K562 (cell line): ENCODE measurements around the gene PRMT7.

Experiments
- BMI1 ChIP-seq: fragments of 150-350 bp; IDR thresholded peaks from 2 replicates; pipeline ENCODE4 v1.6.1; 2014; ENCODE audit warnings: low read length
- CREB1 ChIP-seq, 2 experiments: sonication (generic) in 1 of 2; formaldehyde crosslinking in 1 of 2; IDR thresholded peaks; 2 replicates each; pipeline versions ENCODE4 v1.6.1 to v1.8.0; 2012 to 2022; ENCODE audit warnings: inconsistent platforms in 1 of 2, mild to moderate bottlenecking in 1 of 2, missing genetic modification reagents in 1 of 2, moderate library complexity in 1 of 2
- FOXP1 ChIP-seq: sonication (generic); formaldehyde crosslinking; IDR thresholded peaks from 2 replicates; pipeline ENCODE4 v1.8.0; 2022; ENCODE audit warnings: mild to moderate bottlenecking, missing genetic modification reagents
- HNRNPK ChIP-seq: fragments of 200-400 bp; formaldehyde crosslinking; IDR thresholded peaks from one replicate; pipeline ENCODE4 v1.6.1; 2018; ENCODE audit warnings: mild to moderate bottlenecking, low read depth, low read length; ENCODE audit not compliant: poor library complexity, severe bottlenecking
- KDM1A ChIP-seq, 2 experiments: fragments of 450-650 bp; IDR thresholded peaks; 2 replicates each; pipeline ENCODE4 v1.6.1; 2016; ENCODE audit warnings: mild to moderate bottlenecking in 2 of 2
- POLR2A ChIP-seq: fragments of 450-650 bp; conservative IDR thresholded peaks from 2 replicates; pipeline ENCODE4 v1.6.1; 2016
- POLR2G ChIP-seq: fragments of 200-400 bp; formaldehyde crosslinking; IDR thresholded peaks from 2 replicates; pipeline ENCODE4 v1.6.1; 2017; ENCODE audit warnings: low read depth, mild to moderate bottlenecking, antibody characterized with exemption, low read length, moderate library complexity
- SIN3A ChIP-seq, 2 experiments: fragments of 150-350 bp in 1 of 2; IDR thresholded peaks; 2 replicates each; pipeline ENCODE4 v1.6.1; 2011 to 2016; ENCODE audit warnings: borderline replicate concordance in 2 of 2, low read depth in 2 of 2, low read length in 2 of 2, mild to moderate bottlenecking in 2 of 2, moderate library complexity in 2 of 2; ENCODE audit not compliant: control insufficient read depth in 1 of 2
- ZNF311 ChIP-seq: fragments of 250-450 bp; sonication (Bioruptor Pico); IDR thresholded peaks from 2 replicates; pipeline ENCODE4 v1.4.0; 2020; ENCODE audit warnings: mild to moderate bottlenecking, moderate library complexity
- TF ChIP-seq, protein P1 (sequence below), 3 experiments: IDR thresholded peaks in 2 of 3; conservative IDR thresholded peaks in 1 of 3; 2 replicates each; pipeline ENCODE4 v1.5.1; 2011 to 2012; ENCODE audit warnings: low read length in 3 of 3, mild to moderate bottlenecking in 3 of 3, control low read depth in 2 of 3, improper control_type of control experiment in 1 of 3, inconsistent platforms in 1 of 3, low read depth in 1 of 3, mixed read lengths in 1 of 3, moderate library complexity in 1 of 3; ENCODE audit not compliant: insufficient read depth in 2 of 3

DNA sequence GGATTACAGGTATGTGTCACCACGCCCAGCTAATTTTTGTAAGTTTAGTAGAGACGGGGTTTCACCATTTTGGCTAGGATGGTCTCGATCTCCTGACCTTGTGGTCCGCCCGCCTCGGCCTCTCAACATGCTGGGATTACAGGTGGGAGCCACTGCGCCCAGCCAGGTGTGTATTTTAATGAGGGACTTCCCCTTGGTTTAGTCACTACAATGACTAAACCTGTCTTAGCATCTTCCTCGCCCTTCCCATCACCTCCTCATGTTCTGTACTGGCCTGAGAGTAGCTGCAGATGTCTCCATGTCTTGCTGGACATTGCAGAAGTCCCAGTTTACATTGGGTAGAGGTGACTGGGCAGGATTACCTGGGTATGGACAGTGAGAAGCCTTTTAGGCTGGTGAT lies 36.9 kb upstream of the PRMT7 start:
- TF ChIP-seq BMI1 (no peak), CREB1 (IDR thresholded peaks at IDR 0.05) (no peak), CREB1 (CRISPR knock-in tag; IDR thresholded peaks at IDR 0.05) (no peak), POLR2A (no peak), FOXP1 (CRISPR knock-in tag) (no peak), SIN3A (IDR thresholded peaks at IDR 0.05; ENCODE audit: borderline replicate concordance in 2 of 2, control insufficient read depth in 1 of 2, low read depth in 2 of 2, low read length in 2 of 2) (no peak), HNRNPK (no peak), POLR2G (no peak), KDM1A (IDR thresholded peaks at IDR 0.05) (no peak), ZNF311 (CRISPR knock-in tag) (no peak)
- TF ChIP-seq, protein P1, sequence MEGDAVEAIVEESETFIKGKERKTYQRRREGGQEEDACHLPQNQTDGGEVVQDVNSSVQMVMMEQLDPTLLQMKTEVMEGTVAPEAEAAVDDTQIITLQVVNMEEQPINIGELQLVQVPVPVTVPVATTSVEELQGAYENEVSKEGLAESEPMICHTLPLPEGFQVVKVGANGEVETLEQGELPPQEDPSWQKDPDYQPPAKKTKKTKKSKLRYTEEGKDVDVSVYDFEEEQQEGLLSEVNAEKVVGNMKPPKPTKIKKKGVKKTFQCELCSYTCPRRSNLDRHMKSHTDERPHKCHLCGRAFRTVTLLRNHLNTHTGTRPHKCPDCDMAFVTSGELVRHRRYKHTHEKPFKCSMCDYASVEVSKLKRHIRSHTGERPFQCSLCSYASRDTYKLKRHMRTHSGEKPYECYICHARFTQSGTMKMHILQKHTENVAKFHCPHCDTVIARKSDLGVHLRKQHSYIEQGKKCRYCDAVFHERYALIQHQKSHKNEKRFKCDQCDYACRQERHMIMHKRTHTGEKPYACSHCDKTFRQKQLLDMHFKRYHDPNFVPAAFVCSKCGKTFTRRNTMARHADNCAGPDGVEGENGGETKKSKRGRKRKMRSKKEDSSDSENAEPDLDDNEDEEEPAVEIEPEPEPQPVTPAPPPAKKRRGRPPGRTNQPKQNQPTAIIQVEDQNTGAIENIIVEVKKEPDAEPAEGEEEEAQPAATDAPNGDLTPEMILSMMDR (IDR thresholded peaks at IDR 0.05 in 2 of 3, conservative IDR thresholded peaks at IDR 0.05 in 1 of 3; ENCODE audit: insufficient read depth in 2 of 3, low read depth in 1 of 3, low read length in 3 of 3) = no peak
